Occipital lobe (tissue), 3 donors: ENCODE measurements around the gene IL18BP. TPM values are rescaled to one million over a fixed set of nuclear protein-coding genes. Genes with fewer than 3 reads are reported as not detected.

Experiments used
- DNase-seq: peaks from one replicate; lab custom pipeline; 2025; lab: John Stamatoyannopoulos, UW
- small RNA-seq: library from RNA; depleted of rRNA; stranded (forward); fragments of <200 nt; gene quantifications from one replicate; pipeline ENCODE3, GENCODE V24; 2014
- total RNA-seq: library from RNA; depleted of rRNA; stranded (reverse); fragments of >200 nt; gene quantifications from one replicate; pipeline ENCODE4 v1.2.3, GENCODE V29; 2014

Gene IL18BP
- total RNA-seq, 1 donor from 2014 or later, result 2.7 TPM

- DNase-seq, result no peak
Observed at GRCh38 chr11:72042064-72042745, 43.5 kb downstream of the IL18BP start.

- DNase-seq, result no peak
Observed at GRCh38 chr11:72045849-72046248, 47.1 kb downstream of the IL18BP start.

GRCh38 chr11:72048766-72049460 lies 50.2 kb downstream of the IL18BP start:
- DNase-seq, result no peak

Small RNAs within 50 kb of the gene (small RNA-seq; reads per million reads assigned to genes)
- gene RNU6-72P, result not detected

Other genes with a start within 250 kb of the IL18BP start
- gene DEFB108B, start 165.7 kb upstream of the IL18BP start, total RNA-seq, result not detected
- gene DEFB131B, start 120.5 kb upstream of the IL18BP start, total RNA-seq, result not detected
- gene XNDC1N, start 70.3 kb upstream of the IL18BP start, total RNA-seq, result 6.2 TPM
- 16.4 TPM for gene RNF121, start 69.9 kb upstream of the IL18BP start, total RNA-seq
- 129 TPM for gene NUMA1, start 81.6 kb downstream of the IL18BP start, total RNA-seq
- 11.4 TPM for gene LRRC51, start 81.9 kb downstream of the IL18BP start, total RNA-seq
- gene LAMTOR1, start 104.4 kb downstream of the IL18BP start, total RNA-seq, result 41.0 TPM
- not detected for gene TOMT, start 107.0 kb downstream of the IL18BP start, total RNA-seq
- 11.7 TPM for gene ANAPC15, start 113.8 kb downstream of the IL18BP start, total RNA-seq
- not detected for gene FOLR3, start 136.8 kb downstream of the IL18BP start, total RNA-seq
- gene FOLR1, start 193.2 kb downstream of the IL18BP start, total RNA-seq, result not detected
- 5.8 TPM for gene FOLR2, start 217.9 kb downstream of the IL18BP start, total RNA-seq
- 9.4 TPM for gene INPPL1, start 225.9 kb downstream of the IL18BP start, total RNA-seq
- gene PHOX2A, start 245.3 kb downstream of the IL18BP start, total RNA-seq, result not detected